ENCODE data around the gene KIR3DL1.

Gene KIR3DL1

GRCh38 chr19:54877471-54877870, 61.2 kb downstream of the KIR3DL1 start:
- H3K4me3 ChIP-seq (replicated peaks; ENCODE audit: low read depth, low read length): no peak overlapping the region
- TF ChIP-seq, protein P1, sequence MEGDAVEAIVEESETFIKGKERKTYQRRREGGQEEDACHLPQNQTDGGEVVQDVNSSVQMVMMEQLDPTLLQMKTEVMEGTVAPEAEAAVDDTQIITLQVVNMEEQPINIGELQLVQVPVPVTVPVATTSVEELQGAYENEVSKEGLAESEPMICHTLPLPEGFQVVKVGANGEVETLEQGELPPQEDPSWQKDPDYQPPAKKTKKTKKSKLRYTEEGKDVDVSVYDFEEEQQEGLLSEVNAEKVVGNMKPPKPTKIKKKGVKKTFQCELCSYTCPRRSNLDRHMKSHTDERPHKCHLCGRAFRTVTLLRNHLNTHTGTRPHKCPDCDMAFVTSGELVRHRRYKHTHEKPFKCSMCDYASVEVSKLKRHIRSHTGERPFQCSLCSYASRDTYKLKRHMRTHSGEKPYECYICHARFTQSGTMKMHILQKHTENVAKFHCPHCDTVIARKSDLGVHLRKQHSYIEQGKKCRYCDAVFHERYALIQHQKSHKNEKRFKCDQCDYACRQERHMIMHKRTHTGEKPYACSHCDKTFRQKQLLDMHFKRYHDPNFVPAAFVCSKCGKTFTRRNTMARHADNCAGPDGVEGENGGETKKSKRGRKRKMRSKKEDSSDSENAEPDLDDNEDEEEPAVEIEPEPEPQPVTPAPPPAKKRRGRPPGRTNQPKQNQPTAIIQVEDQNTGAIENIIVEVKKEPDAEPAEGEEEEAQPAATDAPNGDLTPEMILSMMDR (IDR thresholded peaks at IDR 0.05; ENCODE audit: low read depth, low read length, missing control alignments): no peak
- no peak for DNase-seq (ENCODE audit: extremely low read depth, low read depth)
